Glutamatergic neuron (in vitro differentiated cells): Measurements from ENCODE around the gene OAF. TPM values are rescaled to one million over a fixed set of nuclear protein-coding genes. Genes with fewer than 3 reads are reported as not detected.
"Not testable (repeated sequence)": the region's sequence is repeated elsewhere in the genome, so short reads cannot be mapped to it uniquely, and the experiment has no call there.

ENCODE experiments used
- DNase-seq: peaks from one replicate; pipeline ENCODE4 v3.0.0; 2022
- H3K27ac Mint-ChIP-seq: one replicate; pipeline ENCODE4 v1.8.0; 2020; ENCODE audit warnings: mild to moderate bottlenecking, mixed read lengths, inconsistent platforms; ENCODE audit not compliant: unreplicated experiment
- H3K27me3 Mint-ChIP-seq: one replicate; pipeline ENCODE4 v1.8.0; 2020; ENCODE audit warnings: mild to moderate bottlenecking, moderate library complexity, mixed read lengths, inconsistent platforms; ENCODE audit not compliant: unreplicated experiment
- H3K36me3 Mint-ChIP-seq: one replicate; pipeline ENCODE4 v1.8.0; 2020; ENCODE audit warnings: mild to moderate bottlenecking, mixed read lengths, inconsistent platforms; ENCODE audit not compliant: unreplicated experiment
- H3K4me1 Mint-ChIP-seq: one replicate; pipeline ENCODE4 v1.8.0; 2020; ENCODE audit warnings: mild to moderate bottlenecking, low read depth, mixed read lengths, inconsistent platforms; ENCODE audit not compliant: unreplicated experiment
- H3K4me3 Mint-ChIP-seq: one replicate; pipeline ENCODE4 v1.8.0; 2020; ENCODE audit warnings: mild to moderate bottlenecking, mixed read lengths, inconsistent platforms; ENCODE audit not compliant: unreplicated experiment
- H3K9me3 Mint-ChIP-seq: one replicate; pipeline ENCODE4 v1.8.0; 2020; ENCODE audit warnings: mild to moderate bottlenecking, moderate library complexity, mixed read lengths, inconsistent platforms; ENCODE audit not compliant: unreplicated experiment
- CTCF ChIP-seq: fragments of 200-600 bp; sonication (generic); IDR thresholded peaks from one replicate; pipeline ENCODE4 v1.5.0; 2021; ENCODE audit not compliant: partially characterized antibody, unreplicated experiment
- total RNA-seq: library from RNA; stranded (reverse); fragmentation: NEBNext Ultra II Directional; extraction: Animal tissue kit (Norgen Biotek cat#: 25700); gene quantifications from one replicate; pipeline ENCODE4 v1.2.1, GENCODE V29; 2021; ENCODE audit not compliant: unreplicated experiment

The OAF gene
- total RNA-seq, 1 donor from 2014 or later: not detected

- H3K4me3 Mint-ChIP-seq: no peak overlapping the region
- peaks cover 10% of the 10 kb centered on the region for H3K36me3 Mint-ChIP-seq
- H3K27me3 Mint-ChIP-seq: peaks cover 12% of the 10 kb centered on the region
- TF ChIP-seq CTCF: no peak
- H3K27ac Mint-ChIP-seq: no peak overlapping the region
- H3K4me1 Mint-ChIP-seq: no peaks in the 10 kb centered on the region
- peaks cover 3% of the 10 kb centered on the region for H3K9me3 Mint-ChIP-seq
- no peak for DNase-seq
Observed at GRCh38 chr11:120270386-120270785, 59.6 kb downstream of the OAF start.

- Mint-ChIP-seq H3K27me3 (peaks cover 12% of the 10 kb centered on the region), H3K27ac (no peak overlapping the region), H3K9me3 (peaks cover 3% of the 10 kb centered on the region), H3K4me1 (no peaks in the 10 kb centered on the region), H3K4me3 (no peak overlapping the region), H3K36me3 (peaks cover 10% of the 10 kb centered on the region)
- no peak for DNase-seq
- no peak for TF ChIP-seq CTCF
Observed at GRCh38 chr11:120271672-120272071, 60.8 kb downstream of the OAF start.

GRCh38 chr11:120272303-120272702 lies 61.5 kb downstream of the OAF start:
- Mint-ChIP-seq H3K27ac (no peak overlapping the region), H3K9me3 (peaks cover 3% of the 10 kb centered on the region), H3K4me3 (no peak overlapping the region), H3K36me3 (peaks cover 10% of the 10 kb centered on the region), H3K4me1 (no peaks in the 10 kb centered on the region), H3K27me3 (peaks cover 9% of the 10 kb centered on the region)
- TF ChIP-seq CTCF: no peak
- no peak for DNase-seq

- H3K4me3 Mint-ChIP-seq: no peak overlapping the region
- H3K27me3 Mint-ChIP-seq: peaks cover 7% of the 10 kb centered on the region
- H3K27ac Mint-ChIP-seq: no peak overlapping the region
- DNase-seq: no peak
- no peak for TF ChIP-seq CTCF
- peaks cover 3% of the 10 kb centered on the region for H3K9me3 Mint-ChIP-seq
- H3K4me1 Mint-ChIP-seq: peaks cover 2% of the 10 kb centered on the region
- peaks cover 10% of the 10 kb centered on the region for H3K36me3 Mint-ChIP-seq
Observed at GRCh38 chr11:120273432-120273831, 62.6 kb downstream of the OAF start.

GRCh38 chr11:120273956-120274355 lies 63.1 kb downstream of the OAF start:
- not testable (repeated sequence) for H3K27me3 Mint-ChIP-seq, DNase-seq, H3K36me3 Mint-ChIP-seq, H3K4me1 Mint-ChIP-seq, H3K27ac Mint-ChIP-seq, H3K9me3 Mint-ChIP-seq, H3K4me3 Mint-ChIP-seq

- Mint-ChIP-seq H3K4me1 (peaks cover 3% of the 10 kb centered on the region), H3K27ac (no peak overlapping the region), H3K9me3 (no peaks in the 10 kb centered on the region), H3K4me3 (no peak overlapping the region), H3K27me3 (peaks cover 3% of the 10 kb centered on the region), H3K36me3 (peaks cover 5% of the 10 kb centered on the region)
- TF ChIP-seq CTCF: no peak
- no peak for DNase-seq
Observed at GRCh38 chr11:120279502-120279901, 68.7 kb downstream of the OAF start.
